ENCODE data around the gene VTA1. TPM values are rescaled to one million over a fixed set of nuclear protein-coding genes. Genes with fewer than 3 reads are reported as not detected.

The VTA1 gene
- total RNA-seq, 1 donor from 2014 or later = 33.4 TPM

- no peak for DNase-seq (ENCODE audit: low spot score)
Measured at GRCh38 chr6:142265476-142265875, 118.4 kb downstream of the VTA1 start.

- no peak for DNase-seq (ENCODE audit: low spot score)
Measured at GRCh38 chr6:142266060-142266459, 119.0 kb downstream of the VTA1 start.

- no peak for DNase-seq (ENCODE audit: low spot score)
Measured at GRCh38 chr6:142271476-142271875, 124.4 kb downstream of the VTA1 start.

Other genes with a start within 250 kb of the VTA1 start
- gene GJE1, start 14.3 kb upstream of the VTA1 start, total RNA-seq = not detected
- not detected for gene NMBR, start 141 bp upstream of the VTA1 start, total RNA-seq
- 8.0 TPM for gene ADGRG6, start 154.7 kb downstream of the VTA1 start, total RNA-seq